Adrenal gland (tissue), 12 donors: Measurements from ENCODE around the gene TAGLN2. TPM values are rescaled to one million over a fixed set of nuclear protein-coding genes. Genes with fewer than 3 reads are reported as not detected.

Experiments
- DNase-seq, 7 donors: peaks; one replicate each; pipeline ENCODE4 v3.0.0-alpha.2; 2019 to 2020
- H3K27ac ChIP-seq, 5 donors: fragments of 200-600 bp; sonication (generic) in 4 of 5; 1 replicate in 3 of 5; 2 replicates in 2 of 5; pipeline versions ENCODE4 v1.5.1 to v1.8.0; 2016 to 2020; ENCODE audit warnings: mild to moderate bottlenecking in 1 of 5
- H3K27me3 ChIP-seq: fragments of 200-600 bp; 2 replicates; pipeline ENCODE4 v1.8.0; 2021
- H3K36me3 ChIP-seq, 2 donors: fragments of 200-600 bp; replicated peaks in 1 of 2; 1 replicate in 1 of 2; 2 replicates in 1 of 2; pipeline versions ENCODE4 v1.5.1 to v1.8.0; 2018 to 2022
- H3K4me1 ChIP-seq, 2 donors: fragments of 200-600 bp; replicated peaks in 1 of 2; 1 replicate in 1 of 2; 2 replicates in 1 of 2; pipeline versions ENCODE4 v1.5.1 to v1.8.0; 2018 to 2021
- H3K4me3 ChIP-seq, 4 donors: fragments of 200-600 bp; sonication (generic) in 3 of 4; one replicate each; pipeline ENCODE4 v1.5.1; 2016 to 2018
- H3K9me3 ChIP-seq, 3 donors: fragments of 200-600 bp; sonication (generic) in 1 of 3; replicated peaks in 1 of 3; 1 replicate in 2 of 3; 2 replicates in 1 of 3; pipeline versions ENCODE4 v1.5.1 to v1.8.0; 2016 to 2021
- CTCF ChIP-seq, 6 experiments: fragments of 450-650 bp in 4 of 6; fragments of 200-600 bp in 2 of 6; sonication (generic) in 1 of 6; IDR thresholded peaks; 1 replicate in 5 of 6; 2 replicates in 1 of 6; pipeline versions ENCODE4 v1.5.1 to v1.8.0; 2016 to 2021; ENCODE audit warnings: antibody characterized with exemption in 6 of 6, mild to moderate bottlenecking in 2 of 6, moderate library complexity in 1 of 6
- POLR2A ChIP-seq, 2 donors: fragments of 450-650 bp; IDR thresholded peaks; one replicate each; pipeline ENCODE4 v1.6.1; 2017; ENCODE audit warnings: antibody characterized with exemption in 2 of 2, mild to moderate bottlenecking in 2 of 2, moderate library complexity in 1 of 2
- WGBS, 4 donors: extraction: QIAGEN DNeasy Blood & Tissue Kit in 2 of 4; methylation state at CpG; one replicate each; pipeline versions ENCODE4 v1.1.5 to v1.1.7; 2013 to 2017; 5-methylcytosine and 5-hydroxymethylcytosine counted together
- intact Hi-C, 2 donors: fragments of 100-400 bp; cut with DNase I; formaldehyde crosslinking; loops; one replicate each; pipeline versions ENCODE4 v1.14.1 to v1.15.0; 2022 to 2023
- polyA plus RNA-seq, 3 donors: library from polyadenylated mRNA; stranded (reverse); fragments of 200-250 nt in 2 of 3; fragments of 350-450 nt in 1 of 3; fragmentation: Illumina TruSeq in 1 of 3; extraction: RNeasy Lipid Tissue Mini Kit (QIAGEN cat#74804) in 1 of 3; gene quantifications; one replicate each; pipeline ENCODE4 v1.2.3, GENCODE V29; 2013 to 2014
- total RNA-seq, 9 donors: library from RNA; depleted of rRNA in 4 of 9; stranded (reverse); fragments of >200 nt in 4 of 9; fragments of 120-200 nt in 1 of 9; fragmentation: NEBNext Ultra II Directional in 1 of 9; extraction: Animal tissue kit (Norgen Biotek cat#: 25700) in 1 of 9; gene quantifications; one replicate each; pipeline versions ENCODE4 v1.1.0 to v1.2.4, GENCODE V29; 2013 to 2023
- donor health status: healthy with polysubstance abuse.
- donor health status: Bipolar disorder and iron deficiency.
- donor health status: DM: yes; HTN: yes; CAD: no.
- donor health status: DM: no; HTN: no; CAD: no.
- donor health status: DM: no; HTN: no; CAD: no.
- donor health status: DM: yes; HTN: yes; CAD: no.

The TAGLN2 gene
- total and polyA plus RNA-seq, 12 donors, result 42.3 to 215 (median 143) TPM

DNA sequence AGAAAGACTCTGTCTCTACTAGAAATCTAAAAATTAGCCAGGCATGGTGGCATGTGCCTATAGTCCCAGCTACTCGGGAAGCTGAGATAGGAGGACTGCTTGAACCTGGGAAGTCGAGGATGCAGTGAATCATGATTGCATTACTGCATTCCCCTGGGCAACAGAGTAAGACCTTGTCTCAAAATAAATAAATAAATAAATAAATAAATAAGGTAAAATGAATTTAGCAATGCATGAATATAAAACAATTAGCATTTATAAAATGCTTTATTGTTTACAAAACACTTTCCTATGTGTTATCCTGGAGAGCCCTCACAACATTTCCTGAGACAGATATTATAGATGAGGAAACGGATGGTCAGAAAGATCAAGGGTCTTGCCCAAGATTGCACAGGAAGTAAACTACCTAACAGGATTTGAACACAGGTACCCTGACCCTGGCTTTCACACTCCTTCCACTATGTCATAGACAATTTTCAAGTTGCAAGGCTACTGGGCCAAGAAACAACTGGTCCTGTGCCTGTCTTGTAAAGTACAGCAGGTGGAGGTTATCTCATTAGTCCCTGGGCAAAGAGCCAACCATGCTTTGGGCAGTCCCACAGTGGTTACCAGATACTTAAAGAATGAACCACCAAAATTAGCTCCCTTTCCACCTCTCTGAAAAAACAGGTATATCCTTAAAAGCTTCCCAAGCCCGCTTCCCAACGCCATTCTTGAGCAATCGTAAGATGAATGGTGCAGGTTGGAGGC, 47.4 kb downstream of the TAGLN2 start:
- H3K36me3 ChIP-seq, result no peaks in the 10 kb centered on the region
- DNase-seq, result no peak
- peaks cover 3 to 6% of the 10 kb centered on the region in 2 donors for H3K4me1 ChIP-seq
- no peak overlapping the region for H3K4me3 ChIP-seq
- WGBS, 4 donors, result 90 to 96% (median 95%) methylated on average over 6 of the region's 6 CpGs
- H3K27ac ChIP-seq, result no peak overlapping the region
- TF ChIP-seq CTCF (IDR thresholded peaks at IDR 0.05) (no peak), POLR2A (IDR thresholded peaks at IDR 0.05) (no peak)
- H3K27me3 ChIP-seq, result no peaks in the 10 kb centered on the region
- intact Hi-C loops, result no loop called here
- H3K9me3 ChIP-seq, result no peaks in the 10 kb centered on the region

DNA sequence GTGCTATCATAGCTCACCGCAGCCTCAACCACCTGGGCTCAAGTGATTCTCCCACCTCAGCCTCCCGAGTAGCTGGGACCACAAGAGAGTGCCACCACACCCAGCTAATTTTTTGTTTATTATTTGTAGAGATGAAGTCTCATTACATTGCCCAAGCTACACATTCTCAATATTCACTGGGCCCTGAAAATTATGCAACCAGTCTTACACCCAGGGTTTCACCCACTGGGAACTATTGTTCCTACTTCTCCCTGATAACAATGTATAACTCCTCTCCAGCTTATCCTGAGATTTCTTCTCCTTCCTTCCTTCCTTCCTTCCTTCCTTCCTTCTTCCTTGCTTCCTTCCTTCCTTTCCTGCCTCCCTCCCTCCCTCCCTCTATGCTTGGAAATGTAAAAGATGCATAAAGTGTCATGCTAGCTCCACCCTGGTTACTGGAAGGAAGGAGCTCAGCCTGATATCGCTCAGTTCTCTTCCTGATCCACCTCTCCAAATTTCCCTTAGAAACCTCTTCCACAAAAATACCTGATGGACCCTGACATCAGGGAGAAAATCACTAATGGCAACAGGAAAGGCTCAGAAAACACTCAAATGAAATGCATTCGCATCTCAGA, 51.7 kb downstream of the TAGLN2 start:
- Histone ChIP-seq H3K36me3 (no peaks in the 10 kb centered on the region), H3K9me3 (no peaks in the 10 kb centered on the region), H3K27me3 (no peaks in the 10 kb centered on the region), H3K4me1 (no peaks in the 10 kb centered on the region), H3K27ac (no peak overlapping the region), H3K4me3 (no peak overlapping the region)
- intact Hi-C loops, result no loop called here
- no peak for TF ChIP-seq POLR2A (IDR thresholded peaks at IDR 0.05)
- no peak for TF ChIP-seq CTCF (IDR thresholded peaks at IDR 0.05)
- 84 to 95% (median 90%) methylated on average over 4 of the region's 4 CpGs for WGBS, 4 donors
- no peak for DNase-seq

DNA sequence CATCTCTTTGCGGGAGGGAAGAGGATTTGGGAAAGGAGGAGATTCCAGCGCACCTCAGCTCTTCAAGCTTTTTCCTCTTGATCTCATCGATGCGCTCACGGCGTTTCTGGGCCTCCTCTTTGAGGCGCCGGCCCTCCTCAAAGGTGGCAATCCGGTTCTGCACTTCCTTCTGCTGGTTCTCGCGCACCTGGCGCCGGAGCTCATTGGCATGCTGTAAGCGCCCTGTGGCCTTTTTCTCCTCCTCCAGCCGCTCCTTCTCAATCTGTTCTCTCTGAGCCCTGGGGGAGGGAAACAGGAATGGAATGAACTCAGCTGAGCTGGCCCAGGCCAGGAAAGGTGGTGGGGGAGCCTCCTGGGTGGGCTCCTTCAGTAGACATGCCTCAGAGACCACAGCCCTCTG, 52.4 kb downstream of the TAGLN2 start:
- TF ChIP-seq POLR2A (IDR thresholded peaks at IDR 0.05) (no peak), CTCF (IDR thresholded peaks at IDR 0.05) (no peak)
- no peak for DNase-seq
- H3K27me3 ChIP-seq, result no peaks in the 10 kb centered on the region
- H3K9me3 ChIP-seq, result no peaks in the 10 kb centered on the region
- H3K36me3 ChIP-seq, result no peaks in the 10 kb centered on the region
- no peak overlapping the region for H3K4me3 ChIP-seq
- intact Hi-C loops, result no loop called here
- no peak overlapping the region for H3K27ac ChIP-seq
- WGBS, 4 donors, result 82 to 92% (median 85%) methylated on average over 14 to 15 of the region's 15 CpGs
- no peaks in the 10 kb centered on the region for H3K4me1 ChIP-seq

DNA sequence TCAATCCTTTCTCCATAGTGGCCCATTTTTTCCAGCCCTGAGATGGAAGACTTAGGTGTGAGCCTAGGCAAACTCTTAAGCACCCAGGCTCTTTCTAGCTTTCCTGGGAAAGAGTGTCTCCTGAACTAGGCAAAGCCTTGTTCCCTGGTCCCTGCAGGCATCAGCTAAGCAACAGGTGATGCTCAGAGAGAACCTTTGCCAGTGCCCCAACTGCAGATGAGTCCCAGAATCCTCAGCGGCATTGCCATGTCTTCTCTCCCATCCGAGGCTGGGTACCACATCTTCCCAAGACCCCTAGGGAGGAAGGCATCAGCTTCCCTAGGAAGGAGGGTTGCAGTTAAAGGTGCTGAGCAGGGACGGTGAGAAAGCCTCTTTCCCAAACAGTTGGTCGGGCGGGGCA, 54.6 kb downstream of the TAGLN2 start:
- Histone ChIP-seq H3K27me3 (no peaks in the 10 kb centered on the region), H3K36me3 (no peaks in the 10 kb centered on the region), H3K9me3 (no peaks in the 10 kb centered on the region), H3K27ac (no peak overlapping the region), H3K4me1 (no peaks in the 10 kb centered on the region), H3K4me3 (no peak overlapping the region)
- DNase-seq, result no peak
- TF ChIP-seq CTCF (IDR thresholded peaks at IDR 0.05) (no peak), POLR2A (IDR thresholded peaks at IDR 0.05) (no peak)
- intact Hi-C loops, result no loop called here
- WGBS, 4 donors, result 76 to 90% (median 82%) methylated on average over 5 of the region's 5 CpGs
